SH-SY5Y (cell line): Measurements from ENCODE around the gene ST6GALNAC4.

Source experiments
- GATA2 ChIP-seq: IDR thresholded peaks from 2 replicates; pipeline ENCODE4 v1.6.1; 2011; ENCODE audit warnings: mild to moderate bottlenecking, low read depth, low read length
- GATA3 ChIP-seq: IDR thresholded peaks from 2 replicates; pipeline ENCODE4 v1.6.1; 2011; ENCODE audit warnings: low read depth, mild to moderate bottlenecking, low read length, moderate library complexity

DNA sequence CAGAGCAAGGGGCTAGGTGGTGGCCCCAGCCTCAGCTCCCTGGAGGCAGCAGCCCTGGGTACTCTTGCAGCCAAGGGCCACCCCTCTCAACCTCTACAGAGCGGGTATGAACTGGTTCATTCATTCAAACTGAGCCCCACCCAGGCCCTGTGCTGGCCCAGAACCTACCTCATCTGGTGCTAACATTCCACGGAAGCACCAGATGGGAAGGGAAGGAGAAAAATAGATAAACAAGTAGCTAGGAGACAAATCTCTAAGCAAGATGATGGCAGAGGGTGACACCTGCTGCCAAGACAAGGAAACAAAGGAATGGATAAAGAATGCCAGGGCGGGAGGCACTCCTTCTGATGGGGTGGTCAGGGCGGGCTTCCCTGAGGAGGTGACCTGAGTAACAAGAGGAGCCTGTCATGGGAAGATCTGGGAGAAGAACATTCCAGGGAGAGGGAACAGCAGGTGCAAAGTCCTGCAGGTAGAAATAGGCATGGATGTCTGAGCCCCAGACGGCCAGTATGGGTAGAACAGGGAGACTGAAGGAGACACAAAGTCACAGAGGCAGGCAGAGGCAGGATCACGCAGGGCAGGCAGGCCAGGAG lies 6.1 kb downstream of the ST6GALNAC4 start:
- TF ChIP-seq GATA3 = no peak
- no peak for TF ChIP-seq GATA2
